Activated CD8-positive, alpha-beta memory T cell treated with anti-CD3 and anti-CD28 coated beads for 24 hours (primary cell): Measurements from ENCODE around the gene ORAI3.

Experiments used
- DNase-seq: peaks from one replicate; pipeline ENCODE4 v3.0.0-alpha.2; 2020

Gene ORAI3

DNA sequence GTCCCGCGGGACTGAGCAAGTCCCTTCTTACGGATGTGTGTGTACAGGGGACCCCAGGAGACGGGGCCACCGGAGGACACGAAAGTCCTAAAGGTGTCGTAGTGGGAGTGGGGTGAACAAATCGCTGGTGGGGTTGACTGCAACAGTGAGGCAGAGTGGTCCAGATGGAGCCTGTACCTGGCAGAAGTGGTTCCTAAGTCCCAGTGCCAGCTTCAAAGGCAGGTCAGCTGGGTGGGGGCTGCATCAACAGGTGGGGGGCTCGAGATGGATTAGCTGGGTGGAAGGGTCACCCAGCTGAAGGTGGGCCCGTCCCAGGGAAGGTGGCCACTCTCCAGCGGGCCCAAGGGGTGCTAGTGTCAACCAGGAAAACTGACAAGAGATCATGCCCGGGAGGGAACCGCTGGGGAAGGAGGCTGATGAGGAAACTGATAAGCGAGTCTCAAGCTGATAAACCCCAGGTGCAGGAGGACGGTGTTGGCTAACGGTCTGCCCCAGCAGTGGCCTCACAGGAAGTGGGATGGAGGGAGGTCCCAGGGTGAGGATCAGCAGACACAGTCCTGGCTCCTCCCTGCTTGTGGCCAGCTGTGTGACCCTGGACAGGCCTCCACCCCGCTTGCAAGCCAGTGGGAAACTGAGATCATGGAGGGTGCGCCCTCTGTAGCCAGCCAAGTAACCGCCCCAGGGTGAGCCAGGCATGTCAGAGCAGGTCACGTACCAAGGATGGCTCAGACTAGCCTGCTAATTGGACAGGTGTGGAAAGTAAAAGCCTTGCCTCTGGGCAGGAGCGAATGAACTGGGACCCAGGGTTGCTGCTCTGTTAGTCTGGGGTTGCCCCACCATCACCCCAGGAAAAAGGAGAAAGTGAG lies 1.0 kb downstream of the ORAI3 start:
- peak; percentile 77 for DNase-seq

DNA sequence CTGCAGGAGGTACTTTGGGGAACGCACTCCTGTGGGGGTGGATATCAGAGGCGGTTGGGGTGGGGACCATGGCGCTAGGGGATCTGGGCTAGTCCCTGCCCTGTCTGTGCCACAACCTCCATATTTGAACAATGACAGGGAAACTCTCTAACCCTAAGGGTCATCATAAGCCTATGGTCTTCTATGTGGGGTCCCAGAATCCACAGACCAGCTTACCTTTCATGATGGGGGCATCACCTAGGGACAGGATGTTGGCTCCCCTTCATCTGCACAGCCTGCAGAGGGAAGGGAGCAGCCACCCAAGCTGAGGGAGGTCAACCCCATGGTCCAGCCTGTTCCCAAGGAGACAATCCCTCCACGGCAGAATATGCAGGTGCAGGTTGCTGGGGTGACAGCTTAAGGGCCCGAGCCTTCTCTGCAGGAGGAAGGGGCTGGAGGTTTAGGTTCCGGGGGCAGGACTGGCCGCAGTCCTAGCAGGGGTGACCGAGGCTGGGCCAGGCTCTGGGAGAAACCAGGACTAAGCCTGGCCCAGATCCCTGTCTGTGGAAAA lies 1.7 kb downstream of the ORAI3 start:
- DNase-seq: no peak

DNA sequence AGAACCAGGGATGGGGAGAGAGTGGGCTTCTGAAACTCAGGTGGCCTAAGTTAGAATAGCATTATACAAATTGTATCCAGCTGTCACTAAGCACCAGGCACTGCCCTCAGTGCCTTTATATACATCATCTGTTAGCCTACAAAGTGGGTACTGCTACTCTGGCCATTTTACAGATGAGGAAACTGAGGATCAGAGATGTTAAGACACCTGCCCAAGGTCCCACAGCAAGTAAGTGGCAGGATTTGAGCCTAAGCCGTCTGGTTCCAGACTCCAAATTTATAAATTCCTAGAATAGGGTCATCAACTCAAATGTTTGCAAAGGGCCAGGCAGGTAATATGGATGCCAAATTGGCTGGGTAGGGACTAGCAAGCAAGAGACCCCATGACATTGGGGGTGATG lies 2.3 kb downstream of the ORAI3 start:
- no peak for DNase-seq

DNA sequence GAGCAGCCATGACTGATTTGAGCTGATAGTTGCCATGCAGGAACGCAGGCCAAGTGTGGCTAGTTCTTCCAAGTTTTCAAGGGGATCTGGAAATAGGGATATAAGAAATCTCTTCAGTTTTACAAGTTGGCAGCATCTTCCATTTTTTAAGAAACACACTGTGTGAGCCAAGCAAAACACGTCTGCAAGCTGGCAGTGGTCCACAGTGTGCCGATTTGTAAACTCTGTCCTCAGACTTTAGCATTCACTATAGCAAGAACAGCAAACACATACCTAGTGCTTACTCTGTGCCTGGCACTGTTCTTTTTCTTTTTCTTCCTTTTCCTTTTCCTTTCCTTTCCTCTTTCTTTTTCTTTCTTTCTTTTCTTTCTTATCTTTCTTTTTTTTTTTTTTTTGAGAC lies 2.9 kb downstream of the ORAI3 start:
- DNase-seq: no peak

DNA sequence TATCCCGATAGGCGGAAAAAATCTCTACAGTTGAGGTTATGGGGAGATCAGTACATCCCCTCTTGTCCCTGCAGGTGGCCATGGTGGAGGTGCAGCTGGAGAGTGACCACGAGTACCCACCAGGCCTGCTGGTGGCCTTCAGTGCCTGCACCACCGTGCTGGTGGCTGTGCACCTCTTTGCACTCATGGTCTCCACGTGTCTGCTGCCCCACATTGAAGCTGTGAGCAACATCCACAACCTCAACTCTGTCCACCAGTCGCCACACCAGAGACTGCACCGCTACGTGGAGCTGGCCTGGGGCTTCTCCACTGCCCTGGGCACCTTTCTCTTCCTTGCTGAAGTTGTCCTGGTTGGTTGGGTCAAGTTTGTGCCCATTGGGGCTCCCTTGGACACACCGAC lies 4.2 kb downstream of the ORAI3 start:
- DNase-seq: no peak

DNA sequence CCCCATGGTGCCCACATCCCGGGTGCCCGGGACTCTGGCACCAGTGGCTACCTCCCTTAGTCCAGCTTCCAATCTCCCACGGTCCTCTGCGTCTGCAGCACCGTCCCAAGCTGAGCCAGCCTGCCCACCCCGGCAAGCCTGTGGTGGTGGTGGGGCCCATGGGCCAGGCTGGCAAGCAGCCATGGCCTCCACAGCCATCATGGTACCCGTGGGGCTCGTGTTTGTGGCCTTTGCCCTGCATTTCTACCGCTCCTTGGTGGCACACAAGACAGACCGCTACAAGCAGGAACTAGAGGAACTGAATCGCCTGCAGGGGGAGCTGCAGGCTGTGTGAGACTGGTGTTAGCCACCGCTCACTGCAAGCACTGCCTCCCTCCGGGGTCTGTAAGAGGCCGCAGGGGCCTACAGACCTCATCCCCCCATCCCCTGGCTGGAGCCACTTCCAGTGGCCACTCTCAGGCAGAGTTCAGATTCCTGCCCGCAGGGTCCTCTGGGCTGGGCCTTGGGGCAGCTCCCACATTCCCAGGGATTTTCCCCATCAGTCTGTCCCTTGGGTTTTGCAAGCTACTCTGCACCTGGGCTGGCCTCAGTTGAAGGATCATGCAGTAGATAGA lies 4.8 kb downstream of the ORAI3 start:
- DNase-seq: peak; percentile 82

DNA sequence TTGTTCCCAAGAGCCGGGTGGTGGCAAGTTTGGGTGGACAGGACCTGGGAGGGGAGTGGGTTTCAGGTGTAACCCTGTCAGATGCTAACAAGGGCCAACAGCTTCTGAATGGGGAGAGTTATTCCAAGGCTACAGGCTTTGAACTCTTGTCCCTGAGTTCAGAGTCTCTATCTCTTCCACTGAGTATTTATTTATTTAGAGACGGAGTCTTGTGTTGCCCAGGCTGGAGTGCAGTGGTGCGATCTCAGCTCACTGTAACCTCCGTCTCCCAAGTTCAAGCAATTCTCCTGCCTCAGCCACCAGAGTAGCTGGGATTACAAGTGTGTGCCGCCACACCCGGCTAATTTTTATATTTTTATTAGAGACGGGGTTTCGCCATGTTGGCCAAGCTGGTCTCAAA lies 6.1 kb downstream of the ORAI3 start:
- no peak for DNase-seq

DNA sequence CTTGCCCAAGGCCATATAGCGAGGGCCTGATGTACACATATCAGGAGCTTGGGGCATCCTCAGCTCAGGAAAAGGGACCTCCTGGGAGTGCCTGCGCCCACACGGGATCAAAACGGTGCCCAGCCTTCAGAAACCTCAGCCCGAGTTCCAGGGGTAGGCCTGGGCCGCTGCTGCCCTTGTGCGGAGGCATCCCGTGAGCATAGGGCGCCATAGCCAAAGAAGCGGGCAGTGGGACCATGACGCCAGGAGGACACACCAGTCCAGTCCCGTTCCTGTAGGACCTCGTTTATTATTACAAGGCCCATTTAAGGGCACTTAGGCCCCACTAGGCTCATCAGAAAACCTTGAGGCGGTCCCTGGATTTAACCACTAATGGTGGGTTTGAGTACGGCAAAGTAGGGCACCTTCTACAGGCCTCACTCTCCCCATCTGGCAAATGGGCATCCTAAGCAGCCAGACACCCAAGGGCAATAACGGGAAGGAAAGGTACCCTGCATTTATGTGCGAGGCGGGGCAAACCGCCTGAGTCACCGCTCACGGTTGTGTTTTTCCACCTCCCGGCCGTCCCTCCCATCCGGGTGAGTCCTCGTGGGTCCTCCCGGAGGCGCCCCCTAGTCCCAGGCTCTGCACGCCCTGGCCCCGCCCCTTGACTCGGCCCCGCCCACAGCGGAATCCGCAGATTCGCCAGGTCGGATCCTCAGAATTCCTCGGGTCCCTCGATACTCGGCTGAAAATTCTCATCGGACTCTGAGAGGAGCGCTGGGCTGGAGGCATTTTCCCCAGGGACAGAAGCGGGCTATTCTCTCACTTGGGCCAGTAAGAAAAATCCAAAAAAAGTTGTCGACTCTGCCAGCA lies 8.0 kb downstream of the ORAI3 start:
- DNase-seq: peak; percentile 97

DNA sequence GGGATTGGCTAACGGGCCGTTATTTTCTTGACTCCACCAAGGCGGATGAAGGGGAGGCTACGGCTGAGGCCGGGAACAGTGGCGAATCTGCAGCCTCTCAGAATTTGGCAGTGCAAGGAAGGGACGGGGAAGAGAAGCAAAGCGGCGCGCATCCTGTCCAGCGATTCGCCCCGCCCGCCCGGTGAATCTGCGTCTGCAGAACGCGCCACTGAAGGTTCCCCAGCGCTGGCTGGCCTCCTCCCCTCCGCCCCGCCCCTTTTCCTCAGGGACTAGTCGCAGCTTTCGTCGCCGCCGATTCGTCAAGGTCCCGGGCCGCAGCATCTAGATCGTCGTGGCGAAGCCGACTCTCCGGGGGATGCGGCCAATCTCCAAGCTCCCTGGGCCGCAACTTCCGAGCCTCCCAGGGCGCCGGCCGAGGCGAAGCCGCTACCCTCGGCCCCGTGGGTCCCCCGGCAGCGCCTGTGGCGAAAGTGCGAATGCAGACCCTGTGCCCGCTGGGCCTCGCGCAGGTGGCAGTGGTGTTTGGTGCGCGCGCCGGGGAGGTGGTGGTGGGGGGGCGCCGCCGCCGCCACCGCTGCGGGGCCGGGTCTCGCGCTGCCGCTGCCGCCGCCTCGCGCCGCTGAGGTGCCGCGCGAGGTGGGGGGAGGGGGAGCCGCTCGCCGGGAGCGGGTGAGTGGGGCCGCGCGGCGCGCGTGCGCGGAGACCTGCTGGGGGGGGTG lies 8.7 kb downstream of the ORAI3 start, which contains the start of gene SETD1A:
Gene SETD1A (plus strand): TSS at position 299 of the 719 bp plus-strand sequence. CDS start 978 bp downstream, outside the sequence.
- DNase-seq: peak; percentile 99

DNA sequence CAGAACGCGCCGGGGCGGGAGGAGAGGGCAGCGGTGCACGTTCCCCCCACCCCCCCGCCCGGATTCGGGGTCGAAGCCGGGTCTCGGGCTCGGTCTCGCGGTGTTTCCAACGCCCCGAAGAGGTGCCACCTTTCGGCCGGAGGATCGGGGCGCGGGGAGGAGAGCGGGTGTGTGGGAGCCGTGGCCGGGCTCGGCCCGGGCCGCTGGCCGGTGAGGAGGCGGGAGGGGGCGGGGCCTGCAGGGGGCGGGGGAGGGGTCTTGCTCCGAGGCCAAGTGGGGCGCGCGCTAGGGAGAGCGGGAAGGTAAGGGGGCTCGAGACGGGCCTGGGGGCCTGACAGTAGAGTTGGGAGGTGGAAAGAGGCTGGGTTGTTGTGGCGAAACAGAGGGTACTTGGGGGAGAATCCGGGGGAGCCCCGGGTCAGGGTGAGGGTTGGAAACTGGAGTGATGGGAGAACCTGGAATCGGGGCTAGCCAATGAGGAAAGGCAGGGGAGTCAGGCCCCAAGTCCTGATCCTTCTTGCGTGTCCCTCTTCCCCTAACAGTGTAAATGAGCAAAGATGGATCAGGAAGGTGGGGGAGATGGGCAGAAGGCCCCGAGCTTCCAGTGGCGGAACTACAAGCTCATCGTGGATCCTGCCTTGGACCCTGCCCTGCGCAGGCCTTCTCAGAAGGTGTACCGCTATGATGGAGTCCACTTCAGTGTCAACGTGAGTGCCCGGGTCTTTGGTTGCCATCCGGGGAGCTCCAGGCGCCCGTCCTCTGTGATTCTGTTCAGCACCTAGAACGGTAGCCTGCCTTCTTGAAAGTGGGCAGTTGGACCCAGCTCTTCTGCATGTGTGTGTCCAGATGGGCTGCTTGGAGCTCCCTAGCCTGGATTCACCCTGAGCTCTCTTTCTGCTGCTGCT lies 9.6 kb downstream of the ORAI3 start:
- no peak for DNase-seq

DNA sequence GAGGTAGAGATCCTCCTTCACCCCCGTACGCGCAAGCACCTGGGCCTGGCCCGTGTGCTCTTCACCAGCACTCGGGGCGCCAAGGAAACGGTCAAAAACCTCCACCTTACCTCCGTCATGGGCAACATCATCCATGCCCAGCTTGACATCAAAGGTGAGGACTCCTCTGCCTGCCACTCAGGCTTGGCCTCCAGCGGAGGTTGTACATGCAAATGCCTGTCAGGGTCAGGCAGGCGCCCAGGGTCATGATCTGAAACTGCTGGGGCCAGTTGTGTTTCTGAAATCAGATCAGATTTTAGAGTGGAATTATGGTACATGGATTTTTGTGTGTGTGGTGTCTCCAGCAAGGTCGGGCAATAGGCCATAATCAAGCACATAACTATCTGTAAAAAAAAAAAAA lies 12.5 kb downstream of the ORAI3 start:
- DNase-seq: no peak

DNA sequence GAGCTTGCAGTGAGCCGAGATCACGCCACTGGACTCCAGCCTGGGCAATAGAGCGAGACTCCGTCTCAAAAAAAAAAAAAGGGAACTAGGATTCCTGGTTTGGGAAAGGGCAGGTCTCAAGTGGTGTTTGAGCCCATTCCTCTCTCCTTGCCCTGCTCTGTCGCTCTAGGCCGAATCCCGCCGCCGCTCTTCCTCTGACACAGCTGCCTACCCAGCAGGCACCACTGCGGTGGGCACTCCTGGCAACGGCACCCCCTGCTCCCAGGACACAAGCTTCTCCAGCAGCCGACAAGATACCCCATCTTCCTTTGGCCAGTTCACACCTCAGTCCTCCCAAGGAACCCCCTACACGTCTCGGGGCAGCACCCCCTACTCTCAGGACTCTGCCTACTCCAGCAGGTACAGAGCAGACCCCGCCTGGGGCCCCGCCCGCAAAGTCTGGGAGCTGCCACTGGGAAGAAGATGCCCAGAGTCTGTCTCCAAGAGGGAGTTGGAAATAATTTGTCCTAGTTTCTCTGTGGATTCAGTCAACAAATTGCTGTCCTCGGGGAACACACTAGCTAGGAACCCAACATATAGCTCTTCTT lies 15.2 kb downstream of the ORAI3 start:
- DNase-seq: no peak

DNA sequence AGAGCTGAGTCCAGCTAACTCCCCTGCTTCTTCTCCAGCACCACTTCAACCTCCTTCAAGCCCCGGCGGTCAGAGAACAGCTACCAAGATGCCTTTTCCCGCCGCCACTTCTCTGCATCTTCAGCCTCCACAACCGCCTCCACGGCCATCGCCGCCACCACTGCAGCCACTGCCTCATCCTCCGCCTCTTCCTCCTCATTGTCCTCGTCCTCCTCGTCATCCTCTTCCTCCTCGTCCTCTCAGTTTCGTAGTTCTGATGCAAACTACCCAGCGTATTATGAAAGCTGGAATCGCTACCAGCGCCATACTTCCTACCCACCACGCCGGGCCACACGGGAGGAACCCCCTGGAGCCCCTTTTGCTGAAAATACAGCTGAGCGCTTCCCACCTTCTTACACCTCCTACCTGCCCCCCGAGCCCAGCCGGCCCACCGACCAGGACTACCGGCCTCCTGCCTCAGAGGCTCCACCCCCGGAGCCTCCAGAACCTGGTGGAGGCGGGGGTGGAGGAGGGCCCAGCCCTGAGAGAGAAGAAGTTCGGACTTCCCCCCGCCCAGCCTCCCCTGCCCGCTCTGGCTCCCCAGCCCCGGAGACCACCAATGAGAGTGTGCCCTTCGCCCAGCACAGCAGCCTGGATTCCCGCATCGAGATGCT lies 15.8 kb downstream of the ORAI3 start:
- DNase-seq: no peak

DNA sequence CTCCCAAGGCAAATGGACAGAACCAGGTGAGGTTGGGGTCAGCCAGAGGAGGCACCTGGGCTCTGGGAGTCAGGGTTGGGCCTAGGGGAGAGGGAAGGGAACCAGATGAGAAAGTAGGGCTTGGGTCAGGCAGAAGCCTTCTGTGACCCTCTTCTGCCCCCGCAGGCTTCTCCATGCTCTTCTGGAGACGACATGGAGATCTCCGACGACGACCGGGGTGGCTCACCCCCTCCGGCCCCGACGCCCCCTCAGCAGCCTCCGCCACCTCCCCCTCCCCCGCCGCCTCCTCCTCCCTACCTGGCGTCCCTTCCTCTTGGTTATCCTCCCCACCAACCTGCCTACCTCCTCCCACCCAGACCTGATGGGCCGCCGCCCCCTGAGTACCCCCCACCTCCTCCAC lies 16.6 kb downstream of the ORAI3 start:
- DNase-seq: no peak

DNA sequence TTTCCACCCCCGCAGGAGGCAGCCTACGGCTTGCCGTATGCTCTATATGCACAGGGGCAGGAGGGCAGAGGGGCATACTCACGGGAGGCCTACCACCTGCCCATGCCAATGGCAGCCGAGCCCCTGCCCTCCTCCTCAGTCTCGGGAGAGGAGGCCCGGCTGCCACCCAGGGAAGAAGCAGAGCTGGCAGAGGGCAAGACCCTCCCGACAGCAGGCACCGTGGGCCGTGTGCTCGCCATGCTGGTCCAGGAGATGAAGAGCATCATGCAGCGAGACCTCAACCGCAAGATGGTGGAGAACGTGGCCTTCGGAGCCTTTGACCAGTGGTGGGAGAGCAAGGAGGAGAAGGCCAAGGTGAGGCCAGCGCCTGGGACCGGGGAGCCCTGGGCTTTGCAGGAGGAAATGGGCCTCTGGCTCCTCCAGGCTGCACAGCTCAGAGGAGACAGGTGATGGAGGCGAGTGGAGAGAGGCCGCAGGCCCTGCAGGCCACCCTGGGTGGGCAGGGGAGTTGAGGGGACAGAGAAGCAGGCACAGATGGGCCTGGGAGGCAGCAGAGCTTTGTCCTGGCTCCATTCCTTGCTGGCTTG lies 17.3 kb downstream of the ORAI3 start:
- no peak for DNase-seq

DNA sequence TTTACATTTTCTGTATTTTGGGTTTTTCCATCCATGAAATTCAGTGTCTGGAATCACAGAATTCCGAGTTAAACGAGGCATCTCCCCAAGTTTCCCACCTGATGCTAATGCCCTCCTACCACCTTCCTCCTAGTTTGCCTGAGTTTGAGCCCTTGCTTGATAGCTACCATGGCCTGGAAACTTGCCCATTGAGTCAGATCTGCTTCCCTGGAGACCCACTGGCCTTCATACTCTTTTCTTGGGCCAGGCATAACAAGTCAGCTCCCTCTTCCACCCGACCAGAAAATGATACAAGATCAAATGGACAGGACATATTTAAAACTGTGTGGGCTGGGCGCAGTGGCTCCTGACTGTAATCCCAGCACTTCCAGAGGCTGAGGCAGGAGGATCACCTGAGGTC lies 18.9 kb downstream of the ORAI3 start:
- DNase-seq: no peak

DNA sequence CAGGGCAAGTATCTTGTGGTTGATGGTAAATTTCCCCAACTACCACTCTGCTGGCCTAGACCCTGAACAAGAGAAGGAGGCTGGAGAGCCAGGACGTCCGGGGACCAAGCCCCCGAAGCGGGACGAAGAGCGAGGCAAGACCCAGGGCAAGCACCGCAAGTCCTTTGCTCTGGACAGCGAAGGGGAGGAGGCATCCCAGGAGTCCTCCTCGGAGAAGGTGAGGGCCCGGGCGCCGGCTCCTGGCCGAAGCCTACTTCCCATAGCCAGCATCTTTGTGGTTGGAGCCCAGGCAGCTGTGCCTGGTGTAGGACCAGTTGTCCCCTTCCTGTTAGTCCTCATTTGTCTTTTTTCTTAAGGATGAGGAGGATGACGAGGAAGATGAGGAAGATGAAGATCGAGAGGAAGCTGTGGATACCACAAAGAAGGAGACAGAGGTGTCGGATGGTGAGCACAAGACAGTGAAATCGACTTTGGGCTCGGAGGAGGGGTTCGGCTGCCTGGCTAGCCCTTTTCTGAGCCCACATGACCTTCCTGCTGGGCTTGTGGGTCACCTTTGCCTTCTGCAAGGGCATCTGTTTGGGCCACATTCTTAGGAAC lies 20.5 kb downstream of the ORAI3 start:
- DNase-seq: no peak

DNA sequence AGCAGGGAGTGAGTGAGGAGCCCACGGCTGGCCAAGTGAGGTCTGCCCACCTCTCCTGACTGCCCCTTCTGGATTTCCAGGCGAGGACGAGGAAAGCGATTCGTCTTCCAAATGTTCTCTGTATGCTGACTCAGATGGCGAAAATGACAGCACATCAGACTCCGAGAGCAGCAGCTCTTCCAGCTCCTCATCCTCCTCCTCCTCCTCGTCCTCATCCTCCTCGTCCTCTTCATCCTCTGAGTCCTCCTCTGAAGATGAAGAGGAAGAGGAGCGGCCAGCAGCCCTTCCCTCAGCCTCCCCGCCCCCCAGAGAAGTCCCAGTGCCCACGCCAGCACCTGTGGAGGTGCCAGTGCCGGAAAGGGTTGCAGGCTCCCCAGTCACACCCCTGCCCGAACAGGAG lies 22.4 kb downstream of the ORAI3 start:
- no peak for DNase-seq

DNA sequence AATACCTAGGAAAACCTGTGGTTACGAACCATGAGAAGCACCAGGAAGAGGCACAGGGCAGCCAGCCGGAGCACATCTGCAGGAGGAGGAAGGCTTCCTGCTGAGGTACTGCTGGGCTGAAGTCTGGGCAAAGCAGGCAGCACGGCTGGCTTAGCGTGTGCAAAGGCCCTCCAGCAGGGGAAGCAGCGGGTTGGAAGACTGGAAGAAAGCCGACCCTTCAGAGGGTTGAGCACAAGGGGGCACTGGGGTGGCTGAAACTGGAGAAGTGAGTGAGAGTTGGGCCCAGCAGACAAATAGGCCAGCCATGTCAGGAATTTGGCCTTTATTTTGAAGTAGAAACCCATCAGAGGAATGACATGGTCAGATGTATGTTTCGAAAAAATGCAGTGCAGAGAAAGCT lies 24.0 kb downstream of the ORAI3 start:
- DNase-seq: no peak

DNA sequence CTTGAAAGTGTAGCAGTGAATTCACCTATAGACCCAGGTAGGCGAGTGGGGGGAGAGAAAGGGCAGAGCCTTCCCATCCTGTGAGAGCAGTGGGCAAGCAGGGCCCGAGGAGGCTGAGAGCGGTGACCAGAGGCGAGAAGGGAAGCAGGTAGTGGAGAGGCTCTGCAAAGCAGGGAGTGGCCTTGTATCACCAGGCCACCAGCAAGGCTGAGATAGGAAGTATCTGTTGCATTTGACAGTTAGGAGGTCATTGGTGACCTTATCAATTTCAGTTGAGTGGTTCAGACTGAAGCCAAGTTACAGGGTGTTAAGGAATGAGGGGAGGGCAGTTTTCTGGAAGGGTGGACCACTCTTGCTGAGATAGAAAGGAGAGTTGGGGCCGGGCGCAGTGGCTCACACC lies 25.5 kb downstream of the ORAI3 start:
- DNase-seq: no peak
